Measurements from ENCODE around the gene SNX7.

SNX7 gene

GRCh38 chr1:98661544-98662355 is at the start of gene SNX7:
TSS of gene SNX7 (plus strand) at chr1:98661721. CDS start at chr1:98661732, 11 bp downstream.
- DNase-seq (ENCODE audit: insufficient read length, low spot score), result peak; percentile 53
- peak; percentile 76 for FAIRE-seq

- FAIRE-seq (no peak), DNase-seq (ENCODE audit: insufficient read length, low spot score) (no peak)
These were observed 24.2 kb upstream of the SNX7 start for GRCh38 chr1:98637316-98637715.

GRCh38 chr1:98638185-98638584 is 23.3 kb upstream of the SNX7 start:
- FAIRE-seq (no peak), DNase-seq (ENCODE audit: insufficient read length, low spot score) (no peak)

- no peak for DNase-seq (ENCODE audit: insufficient read length, low spot score)
- FAIRE-seq, result no peak
These were observed 17.0 kb upstream of the SNX7 start for GRCh38 chr1:98644510-98644909.

- DNase-seq (ENCODE audit: insufficient read length, low spot score), result no peak
- no peak for FAIRE-seq
These were observed 10.3 kb upstream of the SNX7 start for GRCh38 chr1:98651116-98651632.

- no peak for FAIRE-seq
- DNase-seq (ENCODE audit: insufficient read length, low spot score), result no peak
These were observed 8.4 kb upstream of the SNX7 start for GRCh38 chr1:98653123-98653522.

GRCh38 chr1:98659879-98660278 is 1.6 kb upstream of the SNX7 start:
- no peak for FAIRE-seq
- DNase-seq (ENCODE audit: insufficient read length, low spot score), result no peak

GRCh38 chr1:98660940-98661543 is 479 bp upstream of the SNX7 start:
- no peak for FAIRE-seq

GRCh38 chr1:98662356-98662670 is 792 bp downstream of the SNX7 start:
- DNase-seq (ENCODE audit: insufficient read length, low spot score) (peak; percentile 20), FAIRE-seq (no peak)

More at GRCh38 chr1:98660940-98661543, 479 bp upstream of the SNX7 start:
- no peak for DNase-seq (ENCODE audit: insufficient read length, low spot score)

GRCh38 chr1:98668733-98669132 is 7.2 kb downstream of the SNX7 start:
- DNase-seq (ENCODE audit: insufficient read length, low spot score) (no peak), FAIRE-seq (no peak)

GRCh38 chr1:98669355-98670296 is 8.1 kb downstream of the SNX7 start:
- no peak for FAIRE-seq

GRCh38 chr1:98672189-98672588 is 10.7 kb downstream of the SNX7 start:
- DNase-seq (ENCODE audit: insufficient read length, low spot score), result no peak
- no peak for FAIRE-seq

More at GRCh38 chr1:98669355-98670296, 8.1 kb downstream of the SNX7 start:
- DNase-seq (ENCODE audit: insufficient read length, low spot score), result no peak

- FAIRE-seq (no peak), DNase-seq (ENCODE audit: insufficient read length, low spot score) (no peak)
These were observed 12.7 kb downstream of the SNX7 start for GRCh38 chr1:98674075-98674781.

GRCh38 chr1:98675282-98675681 is 13.8 kb downstream of the SNX7 start:
- FAIRE-seq (no peak), DNase-seq (ENCODE audit: insufficient read length, low spot score) (no peak)

GRCh38 chr1:98677288-98677687 is 15.8 kb downstream of the SNX7 start:
- FAIRE-seq (no peak), DNase-seq (ENCODE audit: insufficient read length, low spot score) (peak; percentile 7)

- DNase-seq (ENCODE audit: insufficient read length, low spot score) (no peak), FAIRE-seq (no peak)
These were observed 20.3 kb downstream of the SNX7 start for GRCh38 chr1:98681812-98682211.

GRCh38 chr1:98688110-98688739 is 26.7 kb downstream of the SNX7 start:
- FAIRE-seq (no peak), DNase-seq (ENCODE audit: insufficient read length, low spot score) (no peak)

GRCh38 chr1:98690576-98690975 is 29.1 kb downstream of the SNX7 start:
- DNase-seq (ENCODE audit: insufficient read length, low spot score) (no peak), FAIRE-seq (no peak)

GRCh38 chr1:98692482-98692881 is 31.0 kb downstream of the SNX7 start:
- FAIRE-seq, result no peak
- DNase-seq (ENCODE audit: insufficient read length, low spot score), result no peak

GRCh38 chr1:98693385-98693784 is 31.9 kb downstream of the SNX7 start:
- FAIRE-seq, result no peak

More at GRCh38 chr1:98693385-98693784, 31.9 kb downstream of the SNX7 start:
- DNase-seq (ENCODE audit: insufficient read length, low spot score), result no peak

All from HTR-8/SVneo (cell line).